Lower lobe of right lung (tissue), 2 donors: Measurements from ENCODE around the gene KCNH5. TPM values are rescaled to one million over a fixed set of nuclear protein-coding genes. Genes with fewer than 3 reads are reported as not detected.

ENCODE experiments used
- ATAC-seq, 2 donors: fragments of 200-7000 bp; cut with Tn5 transposase; one replicate each; pipeline ENCODE4 v1.9.1; 2020 to 2022; ENCODE audit warnings: mild to moderate bottlenecking in 2 of 2, moderate library complexity in 2 of 2
- DNase-seq: peaks from one replicate; pipeline ENCODE4 v3.0.0-alpha.2; 2020
- H3K27ac ChIP-seq: fragments of 200-600 bp; one replicate; pipeline ENCODE4 v1.8.0; 2022
- H3K27me3 ChIP-seq: fragments of 200-600 bp; one replicate; pipeline ENCODE4 v1.8.0; 2022; ENCODE audit warnings: low read depth
- H3K36me3 ChIP-seq: fragments of 200-600 bp; one replicate; pipeline ENCODE4 v1.8.0; 2022; ENCODE audit warnings: mild to moderate bottlenecking
- H3K4me1 ChIP-seq: fragments of 200-600 bp; one replicate; pipeline ENCODE4 v1.8.0; 2022
- H3K4me3 ChIP-seq: fragments of 200-600 bp; one replicate; pipeline ENCODE4 v1.8.0; 2022; ENCODE audit warnings: mild to moderate bottlenecking
- H3K9me3 ChIP-seq: fragments of 200-600 bp; one replicate; pipeline ENCODE4 v1.8.0; 2022
- CTCF ChIP-seq: fragments of 200-600 bp; IDR thresholded peaks from one replicate; pipeline ENCODE4 v1.8.0; 2022; ENCODE audit warnings: antibody characterized with exemption, mild to moderate bottlenecking
- intact Hi-C: fragments of 100-400 bp; cut with DNase I; formaldehyde crosslinking; loops from one replicate; pipeline ENCODE4 v1.11.0; 2022
- total RNA-seq: library from RNA; stranded (reverse); fragmentation: NEBNext Ultra II Directional; extraction: Animal tissue kit (Norgen Biotek cat#: 25700); gene quantifications from one replicate; pipeline ENCODE4 v1.2.1, GENCODE V29; 2021
- donor health status: DM: no; HTN: yes; CAD: no; lungs with severe emphysema.

Gene KCNH5
- total RNA-seq, 1 donor from 2014 or later = not detected

GRCh38 chr14:62939970-62940369 lies 105.3 kb downstream of the KCNH5 start:
- ATAC-seq (no peak), DNase-seq (no peak)

GRCh38 chr14:62938778-62939177 lies 106.5 kb downstream of the KCNH5 start:
- Histone ChIP-seq H3K4me1 (no peaks in the 10 kb centered on the region), H3K4me3 (no peak overlapping the region), H3K9me3 (no peaks in the 10 kb centered on the region), H3K36me3 (no peaks in the 10 kb centered on the region), H3K27me3 (no peaks in the 10 kb centered on the region), H3K27ac (no peak overlapping the region)
- no peak for ATAC-seq
- intact Hi-C loops = no loop called here
- no peak for TF ChIP-seq CTCF
- DNase-seq = no peak

More at GRCh38 chr14:62939970-62940369, 105.3 kb downstream of the KCNH5 start:
- no peaks in the 10 kb centered on the region for H3K27me3 ChIP-seq
- H3K4me3 ChIP-seq = no peak overlapping the region
- TF ChIP-seq CTCF = no peak
- H3K4me1 ChIP-seq = no peaks in the 10 kb centered on the region
- no peaks in the 10 kb centered on the region for H3K9me3 ChIP-seq
- H3K27ac ChIP-seq = no peak overlapping the region
- no peaks in the 10 kb centered on the region for H3K36me3 ChIP-seq
- intact Hi-C loops = no loop called here

GRCh38 chr14:62934439-62934838 lies 110.8 kb downstream of the KCNH5 start:
- DNase-seq (no peak), ATAC-seq (no peak)
- Histone ChIP-seq H3K9me3 (no peaks in the 10 kb centered on the region), H3K4me3 (no peak overlapping the region), H3K27me3 (no peaks in the 10 kb centered on the region), H3K4me1 (no peaks in the 10 kb centered on the region), H3K27ac (no peak overlapping the region), H3K36me3 (no peaks in the 10 kb centered on the region)
- intact Hi-C loops = no loop called here
- no peak for TF ChIP-seq CTCF

GRCh38 chr14:62921466-62921865 lies 123.8 kb downstream of the KCNH5 start:
- ATAC-seq = no peak
- no peaks in the 10 kb centered on the region for H3K36me3 ChIP-seq
- H3K9me3 ChIP-seq = no peaks in the 10 kb centered on the region
- intact Hi-C loops = no loop called here
- H3K4me1 ChIP-seq = no peaks in the 10 kb centered on the region
- H3K27me3 ChIP-seq = no peaks in the 10 kb centered on the region
- no peak overlapping the region for H3K4me3 ChIP-seq
- DNase-seq = no peak
- no peak for TF ChIP-seq CTCF
- no peak overlapping the region for H3K27ac ChIP-seq

GRCh38 chr14:62916551-62916950 lies 128.7 kb downstream of the KCNH5 start:
- no peak for DNase-seq
- Histone ChIP-seq H3K27ac (no peak overlapping the region), H3K4me1 (no peaks in the 10 kb centered on the region), H3K9me3 (no peaks in the 10 kb centered on the region), H3K36me3 (no peaks in the 10 kb centered on the region), H3K4me3 (no peak overlapping the region), H3K27me3 (no peaks in the 10 kb centered on the region)
- intact Hi-C loops = no loop called here
- TF ChIP-seq CTCF = no peak
- no peak for ATAC-seq

- H3K9me3 ChIP-seq = no peaks in the 10 kb centered on the region
- intact Hi-C loops = no loop called here
- H3K4me3 ChIP-seq = no peak overlapping the region
- ATAC-seq (no peak), DNase-seq (no peak)
- no peak for TF ChIP-seq CTCF
- H3K4me1 ChIP-seq = no peaks in the 10 kb centered on the region
- no peaks in the 10 kb centered on the region for H3K36me3 ChIP-seq
- no peaks in the 10 kb centered on the region for H3K27me3 ChIP-seq
- H3K27ac ChIP-seq = no peak overlapping the region
These were observed 130.4 kb downstream of the KCNH5 start for GRCh38 chr14:62914873-62915272.
